Smooth muscle cell (in vitro differentiated cells): Measurements from ENCODE around the gene SLC35F3. TPM values are rescaled to one million over a fixed set of nuclear protein-coding genes. Genes with fewer than 3 reads are reported as not detected.

ENCODE experiments used
- DNase-seq: peaks from one replicate; lab custom pipeline; 2025; ENCODE audit not compliant: unreplicated experiment; lab: John Stamatoyannopoulos, UW
- H2AFZ ChIP-seq: fragments of 200-600 bp; sonication (generic); 2 replicates; pipeline ENCODE4 v1.6.0; 2016; ENCODE audit warnings: antibody characterized with exemption, low read depth, mild to moderate bottlenecking
- H3F3A ChIP-seq: fragments of 200-600 bp; sonication (generic); 2 replicates; pipeline ENCODE4 v1.6.0; 2017; ENCODE audit warnings: antibody characterized with exemption, low read depth
- H3K27ac ChIP-seq: fragments of 200-600 bp; sonication (generic); 2 replicates; pipeline ENCODE4 v1.5.1; 2016; ENCODE audit warnings: low read depth, mild to moderate bottlenecking
- H3K27me3 ChIP-seq: fragments of 200-600 bp; sonication (generic); 2 replicates; pipeline ENCODE4 v1.6.1; 2016; ENCODE audit warnings: low read depth, mild to moderate bottlenecking
- H3K36me3 ChIP-seq: fragments of 200-600 bp; sonication (generic); 2 replicates; pipeline ENCODE4 v1.5.1; 2016; ENCODE audit warnings: low read depth
- H3K4me1 ChIP-seq: fragments of 200-600 bp; sonication (generic); 2 replicates; pipeline ENCODE4 v1.5.1; 2016; ENCODE audit warnings: low read depth
- H3K4me2 ChIP-seq: fragments of 200-600 bp; sonication (generic); 2 replicates; pipeline ENCODE4 v1.6.0; 2016; ENCODE audit warnings: mild to moderate bottlenecking
- H3K4me3 ChIP-seq: fragments of 200-600 bp; sonication (generic); 2 replicates; pipeline ENCODE4 v1.5.1; 2016; ENCODE audit warnings: mild to moderate bottlenecking
- H3K79me2 ChIP-seq: fragments of 200-600 bp; sonication (generic); 2 replicates; pipeline ENCODE4 v1.6.0; 2016; ENCODE audit warnings: low read depth, mild to moderate bottlenecking
- H3K9ac ChIP-seq: fragments of 200-600 bp; sonication (generic); 2 replicates; pipeline ENCODE4 v1.6.0; 2016; ENCODE audit warnings: low read depth
- H3K9me3 ChIP-seq: fragments of 200-600 bp; sonication (generic); replicated peaks from 2 replicates; pipeline ENCODE4 v1.5.1; 2016; ENCODE audit warnings: low read depth
- H4K20me1 ChIP-seq: fragments of 200-600 bp; sonication (generic); 2 replicates; pipeline ENCODE4 v1.6.0; 2016; ENCODE audit warnings: low read depth
- CTCF ChIP-seq: fragments of 200-600 bp; sonication (generic); IDR thresholded peaks from 2 replicates; pipeline ENCODE4 v1.5.1; 2017; ENCODE audit warnings: borderline replicate concordance, mild to moderate bottlenecking, antibody characterized with exemption; ENCODE audit not compliant: insufficient read depth, poor library complexity, severe bottlenecking
- WGBS: methylation state at CpG from one replicate; pipeline ENCODE4 v1.1.7; 2016; ENCODE audit warnings: low lambda C conversion rate; 5-methylcytosine and 5-hydroxymethylcytosine counted together
- polyA plus RNA-seq: library from polyadenylated mRNA; unstranded; fragments of >200 nt; fragmentation: Nextera tagmentation; extraction: Ambion mirVana; gene quantifications from 2 replicates; pipeline ENCODE4 v1.2.1, GENCODE V29; 2016
- total RNA-seq: library from RNA; depleted of rRNA; stranded (reverse); fragments of >200 nt; gene quantifications from 2 replicates; pipeline ENCODE4 v1.2.3, GENCODE V29; 2014

SLC35F3 gene
- total and polyA plus RNA-seq, 2 experiments from 2014 or later = 0.31 to 0.66 TPM

DNA sequence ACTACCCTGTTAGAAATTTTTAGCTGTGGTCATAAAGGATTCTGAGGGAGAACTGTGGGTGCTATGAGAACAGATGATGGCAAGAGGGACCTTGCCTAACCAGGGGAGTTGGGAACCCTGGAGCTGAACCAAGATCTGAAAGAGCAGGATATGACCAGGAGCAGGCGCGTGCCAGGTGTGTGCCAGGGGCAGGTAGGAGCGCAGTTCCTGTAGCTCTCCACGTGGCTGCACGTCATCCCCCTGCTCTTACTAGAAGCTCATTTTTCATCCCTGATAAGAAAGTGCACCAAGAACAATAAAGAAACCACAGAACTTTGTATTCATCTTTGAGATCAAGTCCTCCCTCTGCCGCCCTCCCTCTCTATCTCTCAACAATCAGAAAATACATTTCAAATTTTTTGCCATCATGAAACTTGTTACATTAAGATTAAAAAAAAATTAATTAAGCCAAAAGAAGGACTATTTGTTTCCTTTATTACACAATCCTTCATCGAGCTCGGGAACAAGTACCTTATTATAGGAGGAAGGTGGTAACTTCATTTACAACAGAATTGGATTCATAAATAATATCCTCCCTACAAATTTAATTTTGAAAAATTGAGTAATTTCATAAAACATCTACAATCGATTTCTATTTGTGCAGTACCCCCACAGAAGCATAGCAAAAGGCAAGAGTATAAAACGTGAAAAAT is 78.5 kb downstream of the SLC35F3 start:
- no peak overlapping the region for H2AFZ ChIP-seq
- WGBS = 83% methylated on average over 10 of the region's 10 CpGs
- no peaks in the 10 kb centered on the region for H3K9me3 ChIP-seq
- H3K4me1 ChIP-seq = no peaks in the 10 kb centered on the region
- no peaks in the 10 kb centered on the region for H4K20me1 ChIP-seq
- no peaks in the 10 kb centered on the region for H3K79me2 ChIP-seq
- H3K9ac ChIP-seq = no peak overlapping the region
- no peak overlapping the region for H3K4me3 ChIP-seq
- no peak for DNase-seq
- no peak overlapping the region for H3K27ac ChIP-seq
- H3F3A ChIP-seq = no peaks in the 10 kb centered on the region
- H3K4me2 ChIP-seq = no peak overlapping the region
- H3K36me3 ChIP-seq = no peaks in the 10 kb centered on the region
- no peak for TF ChIP-seq CTCF
- H3K27me3 ChIP-seq = peaks cover 27% of the 10 kb centered on the region

- no peak overlapping the region for H3K9ac ChIP-seq
- no peaks in the 10 kb centered on the region for H4K20me1 ChIP-seq
- H3K4me1 ChIP-seq = no peaks in the 10 kb centered on the region
- no peak for DNase-seq
- 86% methylated on average over 7 of the region's 7 CpGs for WGBS
- H2AFZ ChIP-seq = no peak overlapping the region
- no peaks in the 10 kb centered on the region for H3F3A ChIP-seq
- H3K27ac ChIP-seq = no peak overlapping the region
- no peaks in the 10 kb centered on the region for H3K79me2 ChIP-seq
- TF ChIP-seq CTCF = no peak
- H3K27me3 ChIP-seq = peaks cover 34% of the 10 kb centered on the region
- H3K36me3 ChIP-seq = no peaks in the 10 kb centered on the region
- H3K4me2 ChIP-seq = no peak overlapping the region
- no peak overlapping the region for H3K4me3 ChIP-seq
- H3K9me3 ChIP-seq = no peaks in the 10 kb centered on the region
Observed at GRCh38 chr1:233983811-233984210, 79.3 kb downstream of the SLC35F3 start.

GRCh38 chr1:233988963-233989696 is 84.7 kb downstream of the SLC35F3 start:
- H3K4me3 ChIP-seq = no peak overlapping the region
- no peaks in the 10 kb centered on the region for H3K36me3 ChIP-seq
- no peak overlapping the region for H3K27ac ChIP-seq
- H3K79me2 ChIP-seq = no peaks in the 10 kb centered on the region
- H3K4me2 ChIP-seq = no peak overlapping the region
- H3K4me1 ChIP-seq = no peaks in the 10 kb centered on the region
- TF ChIP-seq CTCF = no peak
- H3K9me3 ChIP-seq = no peaks in the 10 kb centered on the region
- H3K9ac ChIP-seq = no peak overlapping the region
- WGBS = 83% methylated on average over 2 of the region's 2 CpGs
- H3K27me3 ChIP-seq = peaks cover 22% of the 10 kb centered on the region
- no peaks in the 10 kb centered on the region for H3F3A ChIP-seq
- no peak overlapping the region for H2AFZ ChIP-seq
- DNase-seq = no peak
- H4K20me1 ChIP-seq = no peaks in the 10 kb centered on the region
